HG03025 (cell line): ENCODE results near the gene CDC14A.

Experiments used
- ATAC-seq: cut with Tn5 transposase; IDR thresholded peaks from one replicate; pipeline ENCODE4 v1.9.1; 2021; ENCODE audit warnings: mild to moderate bottlenecking, moderate library complexity; ENCODE audit not compliant: unreplicated experiment, low FRiP score

Gene CDC14A

GRCh38 chr1:100526894-100527293, 174.6 kb downstream of the CDC14A start:
- no peak for ATAC-seq

- ATAC-seq: no peak
Observed at GRCh38 chr1:100528871-100529270, 176.6 kb downstream of the CDC14A start.

- no peak for ATAC-seq
Observed at GRCh38 chr1:100530141-100530540, 177.8 kb downstream of the CDC14A start.

GRCh38 chr1:100530880-100531487, 178.7 kb downstream of the CDC14A start:
- peak; percentile 95 for ATAC-seq

GRCh38 chr1:100532645-100533044, 180.3 kb downstream of the CDC14A start:
- no peak for ATAC-seq

- no peak for ATAC-seq
Observed at GRCh38 chr1:100535264-100535663, 183.0 kb downstream of the CDC14A start.

- peak; percentile 80 for ATAC-seq
Observed at GRCh38 chr1:100536031-100536430, 183.7 kb downstream of the CDC14A start.

- no peak for ATAC-seq
Observed at GRCh38 chr1:100538913-100539835, 186.9 kb downstream of the CDC14A start.

- no peak for ATAC-seq
Observed at GRCh38 chr1:100539836-100540536, 187.7 kb downstream of the CDC14A start.

GRCh38 chr1:100542285-100542684, 190.0 kb downstream of the CDC14A start:
- ATAC-seq: no peak

GRCh38 chr1:100543640-100544039, 191.3 kb downstream of the CDC14A start:
- ATAC-seq: no peak

GRCh38 chr1:100544791-100545190, 192.5 kb downstream of the CDC14A start:
- no peak for ATAC-seq

- ATAC-seq: no peak
Observed at GRCh38 chr1:100545855-100546254, 193.5 kb downstream of the CDC14A start.

- ATAC-seq: no peak
Observed at GRCh38 chr1:100552031-100552430, 199.7 kb downstream of the CDC14A start.

- ATAC-seq: no peak
Observed at GRCh38 chr1:100552922-100553321, 200.6 kb downstream of the CDC14A start.

GRCh38 chr1:100556181-100556580, 203.9 kb downstream of the CDC14A start:
- ATAC-seq: no peak

GRCh38 chr1:100556925-100557605, 204.8 kb downstream of the CDC14A start:
- ATAC-seq: no peak

GRCh38 chr1:100557606-100557953, 205.3 kb downstream of the CDC14A start:
- ATAC-seq: no peak

- no peak for ATAC-seq
Observed at GRCh38 chr1:100565533-100565932, 213.2 kb downstream of the CDC14A start.

GRCh38 chr1:100565937-100566699, 213.8 kb downstream of the CDC14A start:
- ATAC-seq: no peak
